GM12874 (cell line): ENCODE data around the gene CACHD1.

Experiments
- TF ChIP-seq, protein P1 (sequence below): IDR thresholded peaks from 2 replicates; pipeline ENCODE4 v1.5.1; 2011; ENCODE audit warnings: low read depth, mild to moderate bottlenecking, control low read depth, low read length, moderate library complexity; ENCODE audit not compliant: insufficient read depth

Gene CACHD1

GRCh38 chr1:64525116-64525686 is 55.3 kb downstream of the CACHD1 start:
- TF ChIP-seq, protein P1, sequence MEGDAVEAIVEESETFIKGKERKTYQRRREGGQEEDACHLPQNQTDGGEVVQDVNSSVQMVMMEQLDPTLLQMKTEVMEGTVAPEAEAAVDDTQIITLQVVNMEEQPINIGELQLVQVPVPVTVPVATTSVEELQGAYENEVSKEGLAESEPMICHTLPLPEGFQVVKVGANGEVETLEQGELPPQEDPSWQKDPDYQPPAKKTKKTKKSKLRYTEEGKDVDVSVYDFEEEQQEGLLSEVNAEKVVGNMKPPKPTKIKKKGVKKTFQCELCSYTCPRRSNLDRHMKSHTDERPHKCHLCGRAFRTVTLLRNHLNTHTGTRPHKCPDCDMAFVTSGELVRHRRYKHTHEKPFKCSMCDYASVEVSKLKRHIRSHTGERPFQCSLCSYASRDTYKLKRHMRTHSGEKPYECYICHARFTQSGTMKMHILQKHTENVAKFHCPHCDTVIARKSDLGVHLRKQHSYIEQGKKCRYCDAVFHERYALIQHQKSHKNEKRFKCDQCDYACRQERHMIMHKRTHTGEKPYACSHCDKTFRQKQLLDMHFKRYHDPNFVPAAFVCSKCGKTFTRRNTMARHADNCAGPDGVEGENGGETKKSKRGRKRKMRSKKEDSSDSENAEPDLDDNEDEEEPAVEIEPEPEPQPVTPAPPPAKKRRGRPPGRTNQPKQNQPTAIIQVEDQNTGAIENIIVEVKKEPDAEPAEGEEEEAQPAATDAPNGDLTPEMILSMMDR, result no peak

DNA sequence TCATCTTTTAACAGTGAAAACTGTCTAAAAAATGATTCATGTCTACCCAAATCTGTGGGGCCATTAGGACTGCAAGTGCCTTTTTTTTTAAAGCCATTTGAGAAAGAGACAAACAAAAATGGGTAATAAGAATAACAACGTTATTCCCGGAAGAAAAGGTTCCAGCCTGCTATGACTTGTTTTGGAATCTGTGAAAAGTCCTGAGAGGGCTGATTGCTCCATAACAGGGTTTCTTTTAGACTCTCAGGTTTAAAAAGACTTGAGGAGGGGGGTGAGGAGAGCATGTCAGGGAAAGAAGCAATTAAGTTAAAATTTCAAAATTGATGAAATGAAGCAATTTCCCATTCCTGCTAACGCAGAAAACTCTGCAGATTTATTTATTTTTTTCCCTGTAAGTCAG is 56.4 kb downstream of the CACHD1 start:
- TF ChIP-seq, protein P1, result no peak

GRCh38 chr1:64527165-64527564 is 57.2 kb downstream of the CACHD1 start:
- TF ChIP-seq, protein P1, result no peak

- TF ChIP-seq, protein P1, result no peak
These were observed 57.9 kb downstream of the CACHD1 start for GRCh38 chr1:64527786-64528185.

GRCh38 chr1:64530969-64531692 is 61.2 kb downstream of the CACHD1 start:
- TF ChIP-seq, protein P1, result no peak

DNA sequence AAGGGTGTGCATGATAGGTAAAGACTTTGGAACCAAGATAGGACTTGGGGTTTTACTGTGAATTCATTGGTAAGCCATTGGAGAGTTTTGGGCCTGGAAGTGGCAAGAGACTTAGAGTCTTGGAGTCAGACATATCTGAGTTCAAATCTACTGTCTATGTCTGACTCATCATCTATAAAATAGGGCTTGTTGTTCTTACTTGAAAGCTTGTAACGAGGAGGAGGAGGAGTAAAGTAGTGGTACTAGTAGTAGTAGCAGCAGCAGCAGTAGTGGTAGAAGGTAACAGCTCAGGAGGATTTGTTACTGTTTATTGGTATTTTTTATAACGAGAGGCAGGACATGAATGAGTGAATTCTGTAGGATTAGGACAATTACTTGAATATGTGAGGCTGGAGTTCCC is 62.7 kb downstream of the CACHD1 start:
- TF ChIP-seq, protein P1, result no peak

- TF ChIP-seq, protein P1, result no peak
These were observed 66.3 kb downstream of the CACHD1 start for GRCh38 chr1:64535938-64536835.
